ENCODE results near the gene DENND4B.

GRCh38 chr1:153938996-153939395 is 7.5 kb downstream of the DENND4B start:
- TF ChIP-seq POLR2A (IDR thresholded peaks at IDR 0.05) (no peak), CTCF (IDR thresholded peaks at IDR 0.05) (no peak), POLR2AphosphoS5 (IDR thresholded peaks at IDR 0.05) (no peak), EP300 (IDR thresholded peaks at IDR 0.05; ENCODE audit: low read depth) (no peak)
